ENCODE results near the gene TMCO4. TPM values are rescaled to one million over a fixed set of nuclear protein-coding genes. Genes with fewer than 3 reads are reported as not detected.

Gene TMCO4
- total and polyA plus RNA-seq, 2 donors (not counting 1 experiment from before 2014, with no cell fraction given), result 21.7 to 31.3 TPM

- ATAC-seq (ENCODE audit: low read depth), result no peak
- H3K4me3 ChIP-seq (ENCODE audit: control extremely low read depth in 1 of 5, extremely low read depth in 1 of 5, insufficient read depth in 1 of 5, low read depth in 2 of 5, low read length in 4 of 5), result no peak overlapping the region
- H3K9ac ChIP-seq (ENCODE audit: low read length), result no peak overlapping the region
- H4K20me1 ChIP-seq (ENCODE audit: control insufficient read depth, insufficient read depth, low read length, poor library complexity, severe bottlenecking), result no peaks in the 10 kb centered on the region
- no peaks in the 10 kb centered on the region for H3K9me3 Mint-ChIP-seq (ENCODE audit: insufficient read depth)
- CTCF ChIA-PET, result interaction anchor here (0.7 to 1.7 kb wide), 4 partner anchors 10 to 400 kb away, joined by 3 to 8 read pairs (median 4); no protein-coding TSS in a partner anchor
- intact Hi-C loops (cut with micrococcal nuclease), result no loop called here
- H3K4me2 ChIP-seq (replicated peaks; ENCODE audit: low read depth, low read length, poor library complexity, severe bottlenecking), result no peak overlapping the region
- no peaks in the 10 kb centered on the region for H3K79me2 ChIP-seq (ENCODE audit: control insufficient read depth, insufficient read depth, low read length)
- H3K27ac Mint-ChIP-seq, result no peak overlapping the region
- no peak for TF ChIP-seq CTCF (IDR thresholded peaks at IDR 0.05)
- TF ChIP-seq EZH2 (IDR thresholded peaks at IDR 0.05; ENCODE audit: borderline replicate concordance, insufficient read depth, low read depth, low read length, poor library complexity, severe bottlenecking), result no peak
- H3K9me3 ChIP-seq (ENCODE audit: control extremely low read depth in 1 of 3, control insufficient read depth in 2 of 3, insufficient read depth in 1 of 3, low read length in 2 of 3), result peaks cover 0 to 4% (median 0%) of the 10 kb centered on the region in 3 donors
- H2AFZ ChIP-seq (ENCODE audit: insufficient read depth, low read depth, low read length, poor library complexity, severe bottlenecking), result no peak overlapping the region
- 59% methylated on average over 13 of the region's 14 CpGs for WGBS (ENCODE audit: insufficient coverage)
- peaks cover 12% of the 10 kb centered on the region for H3K4me1 Mint-ChIP-seq
- H3K27ac ChIP-seq (ENCODE audit: low read length in 2 of 2), result no peak overlapping the region
- no peaks in the 10 kb centered on the region for H3K36me3 ChIP-seq (replicated peaks in 1 of 2; ENCODE audit: control extremely low read depth in 1 of 2, control insufficient read depth in 1 of 2, extremely low read depth in 1 of 2, insufficient read depth in 2 of 2, low read length in 1 of 2)
- peaks cover 12 to 13% of the 10 kb centered on the region in 2 donors for H3K4me1 ChIP-seq (ENCODE audit: control insufficient read depth in 2 of 2, insufficient read depth in 2 of 2, low read length in 2 of 2)
- POLR2A ChIA-PET, result no interaction called here
- DNase-seq, result no peak
- no peak overlapping the region for H3K4me3 Mint-ChIP-seq
- peaks cover 37% of the 10 kb centered on the region for H3K27me3 Mint-ChIP-seq
- H3K27me3 ChIP-seq (replicated peaks in 1 of 4; ENCODE audit: control extremely low read depth in 1 of 4, control insufficient read depth in 3 of 4, insufficient read depth in 4 of 4, low read length in 3 of 4), result peaks cover 0 to 37% (median 21%) of the 10 kb centered on the region in 4 experiments
Measured at GRCh38 chr1:19640363-19641316, 159.1 kb downstream of the TMCO4 start.

GRCh38 chr1:19639999-19640362, 159.7 kb downstream of the TMCO4 start:
- ATAC-seq (ENCODE audit: low read depth) (no peak), DNase-seq (no peak)
- peaks cover 0 to 31% (median 18%) of the 10 kb centered on the region in 4 experiments for H3K27me3 ChIP-seq (replicated peaks in 1 of 4; ENCODE audit: control extremely low read depth in 1 of 4, control insufficient read depth in 3 of 4, insufficient read depth in 4 of 4, low read length in 3 of 4)
- no peak overlapping the region for H3K9ac ChIP-seq (ENCODE audit: low read length)
- H3K36me3 ChIP-seq (replicated peaks in 1 of 2; ENCODE audit: control extremely low read depth in 1 of 2, control insufficient read depth in 1 of 2, extremely low read depth in 1 of 2, insufficient read depth in 2 of 2, low read length in 1 of 2), result no peaks in the 10 kb centered on the region
- H3K4me2 ChIP-seq (replicated peaks; ENCODE audit: low read depth, low read length, poor library complexity, severe bottlenecking), result no peak overlapping the region
- H3K27ac ChIP-seq (ENCODE audit: low read length in 2 of 2), result no peak overlapping the region
- H3K9me3 Mint-ChIP-seq (ENCODE audit: insufficient read depth), result no peaks in the 10 kb centered on the region
- no peaks in the 10 kb centered on the region for H3K79me2 ChIP-seq (ENCODE audit: control insufficient read depth, insufficient read depth, low read length)
- no peak overlapping the region for H3K4me3 Mint-ChIP-seq
- no peak overlapping the region for H2AFZ ChIP-seq (ENCODE audit: insufficient read depth, low read depth, low read length, poor library complexity, severe bottlenecking)
- H3K4me1 ChIP-seq (ENCODE audit: control insufficient read depth in 2 of 2, insufficient read depth in 2 of 2, low read length in 2 of 2), result peaks cover 9% of the 10 kb centered on the region in 2 donors
- peaks cover 37% of the 10 kb centered on the region for H3K27me3 Mint-ChIP-seq
- ChIA-PET CTCF (interaction anchor here (1.2 to 1.5 kb wide), 2 partner anchors 11 to 249 kb away, joined by 3 read pairs; no protein-coding TSS in a partner anchor), POLR2A (no interaction called here)
- no peaks in the 10 kb centered on the region for H4K20me1 ChIP-seq (ENCODE audit: control insufficient read depth, insufficient read depth, low read length, poor library complexity, severe bottlenecking)
- intact Hi-C loops (cut with micrococcal nuclease), result no loop called here
- TF ChIP-seq CTCF (IDR thresholded peaks at IDR 0.05) (no peak), EZH2 (IDR thresholded peaks at IDR 0.05; ENCODE audit: borderline replicate concordance, insufficient read depth, low read depth, low read length, poor library complexity, severe bottlenecking) (no peak)
- no CpG with 5 or more reads among the region's 3 CpGs for WGBS (ENCODE audit: insufficient coverage)
- H3K4me1 Mint-ChIP-seq, result peaks cover 12% of the 10 kb centered on the region
- H3K4me3 ChIP-seq (ENCODE audit: control extremely low read depth in 1 of 5, extremely low read depth in 1 of 5, insufficient read depth in 1 of 5, low read depth in 2 of 5, low read length in 4 of 5), result no peak overlapping the region
- H3K27ac Mint-ChIP-seq, result no peak overlapping the region
- H3K9me3 ChIP-seq (ENCODE audit: control extremely low read depth in 1 of 3, control insufficient read depth in 2 of 3, insufficient read depth in 1 of 3, low read length in 2 of 3), result peaks cover 0 to 1% (median 0%) of the 10 kb centered on the region in 3 donors

Data from B cell (primary cell).